HG03039 (cell line): ENCODE measurements around the gene VANGL2.

Source experiments
- ATAC-seq: cut with Tn5 transposase; IDR thresholded peaks from one replicate; pipeline ENCODE4 v1.9.1; 2021; ENCODE audit warnings: mild to moderate bottlenecking, moderate library complexity; ENCODE audit not compliant: unreplicated experiment

The VANGL2 gene

GRCh38 chr1:160405331-160405877 is 5.0 kb downstream of the VANGL2 start:
- ATAC-seq: no peak

DNA sequence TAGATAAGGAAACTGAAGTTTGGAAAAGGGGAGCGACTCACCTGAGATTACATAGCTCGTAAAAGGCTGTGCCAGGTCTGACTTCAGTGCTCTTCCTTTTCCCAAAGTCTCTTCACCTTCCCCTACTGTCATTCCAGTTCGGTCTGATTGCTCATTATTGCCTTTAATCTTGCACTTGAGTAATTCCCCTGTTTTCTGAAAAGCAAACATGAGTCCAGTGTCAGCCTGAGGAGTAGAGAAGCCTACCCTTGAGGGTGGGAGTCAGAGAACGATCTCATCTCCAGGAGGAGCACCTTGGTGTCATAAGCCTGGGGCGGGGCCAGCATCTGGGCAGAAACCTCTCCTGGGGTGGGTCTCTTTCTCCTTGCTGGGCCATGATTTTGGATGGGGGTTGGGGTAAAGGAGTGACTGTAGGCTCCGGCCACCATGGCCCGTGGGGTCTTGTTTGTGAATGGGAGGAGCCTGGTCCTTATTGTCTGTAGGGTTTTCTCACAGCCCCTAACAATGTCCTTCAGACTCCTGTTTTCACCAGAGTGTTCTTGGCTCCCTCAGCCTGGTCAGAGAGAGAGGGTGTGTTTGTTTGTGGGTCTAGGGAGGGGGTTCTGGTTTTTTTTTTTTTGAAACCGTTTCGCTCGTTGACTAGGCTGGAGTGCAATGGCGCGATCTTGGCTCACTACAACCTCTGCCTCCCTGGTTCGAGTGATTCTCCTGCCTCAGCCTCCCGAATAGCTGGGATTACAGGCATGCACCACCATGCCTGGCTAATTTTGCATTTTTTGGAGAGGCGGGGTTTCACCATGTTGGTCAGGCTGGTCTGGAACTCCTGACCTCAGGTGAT is 6.0 kb downstream of the VANGL2 start:
- ATAC-seq: no peak

DNA sequence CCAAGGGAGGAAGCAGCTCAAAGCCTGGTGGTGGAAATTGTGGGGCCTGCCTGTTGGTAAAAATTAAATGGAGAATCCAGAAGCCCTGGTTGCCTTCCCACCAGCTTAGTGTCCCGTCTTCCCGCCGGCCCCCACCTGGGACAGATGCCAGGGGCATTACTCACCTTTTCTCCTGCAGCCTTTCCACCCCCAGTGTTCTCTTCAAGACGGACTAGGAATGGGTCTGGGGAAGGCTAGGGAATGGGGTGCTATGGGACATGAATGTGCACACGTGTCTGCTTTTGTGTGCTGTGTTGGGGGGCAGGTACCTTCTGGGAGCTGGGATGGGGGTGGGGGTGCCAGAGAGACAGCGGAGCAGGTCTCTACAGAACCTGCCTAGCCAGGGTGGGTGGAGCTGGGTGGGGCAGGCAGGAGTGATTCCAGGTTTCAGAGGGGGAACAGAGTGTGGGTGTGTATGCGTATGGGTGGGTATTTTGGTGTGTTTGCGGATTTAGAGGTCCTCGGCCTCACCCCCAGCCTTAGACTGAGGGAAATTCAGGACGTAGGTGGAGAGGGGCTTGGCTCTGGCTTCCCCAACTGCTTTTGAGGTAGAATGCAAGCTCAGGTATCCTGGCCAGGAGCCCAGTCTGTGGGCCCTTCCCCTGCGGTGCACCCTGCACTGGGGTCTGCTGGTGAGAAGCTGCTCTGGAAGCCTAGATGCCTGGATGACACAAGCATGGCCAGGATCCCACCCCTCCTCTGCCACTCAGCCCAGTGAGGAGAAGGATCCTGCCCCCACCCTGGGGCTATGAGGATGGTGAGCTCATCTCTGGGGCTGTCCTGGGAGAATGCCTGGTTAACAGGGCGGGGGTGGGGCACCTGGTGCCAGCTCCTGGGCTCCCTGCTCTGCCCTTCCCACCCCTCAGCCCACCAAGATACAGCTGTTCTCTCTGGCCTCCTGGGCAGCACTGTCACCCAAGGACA is 7.8 kb downstream of the VANGL2 start:
- ATAC-seq: no peak

- no peak for ATAC-seq
Measured at GRCh38 chr1:160408864-160409263, 8.5 kb downstream of the VANGL2 start.

DNA sequence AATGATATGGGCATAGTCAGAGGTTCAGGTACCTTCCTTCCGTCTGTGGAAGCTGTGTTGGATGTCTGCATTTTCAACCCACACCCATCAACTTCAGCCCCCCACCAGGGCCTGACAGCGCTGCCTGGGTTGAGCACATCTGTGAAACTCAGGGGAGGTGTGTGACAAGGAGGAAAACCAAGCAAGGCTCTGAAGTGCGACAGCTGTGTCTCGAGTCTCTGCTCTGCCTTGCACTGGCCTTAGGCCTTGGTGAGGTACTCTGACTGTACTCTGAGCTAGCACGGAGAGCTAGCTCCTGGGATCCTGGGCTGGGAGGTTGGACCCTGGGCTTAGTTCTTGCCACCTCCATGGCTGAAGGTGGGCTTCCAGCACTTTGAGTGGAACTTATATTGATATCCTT is 9.1 kb downstream of the VANGL2 start:
- ATAC-seq: no peak

GRCh38 chr1:160410406-160411005 is 10.1 kb downstream of the VANGL2 start:
- ATAC-seq: no peak

- ATAC-seq: no peak
Measured at GRCh38 chr1:160411271-160412027, 11.1 kb downstream of the VANGL2 start.

GRCh38 chr1:160412028-160412362 is 11.6 kb downstream of the VANGL2 start:
- ATAC-seq: no peak

- ATAC-seq: no peak
Measured at GRCh38 chr1:160413716-160414115, 13.4 kb downstream of the VANGL2 start.

GRCh38 chr1:160414881-160415280 is 14.5 kb downstream of the VANGL2 start:
- no peak for ATAC-seq

- no peak for ATAC-seq
Measured at GRCh38 chr1:160415696-160416290, 15.4 kb downstream of the VANGL2 start.

- ATAC-seq: no peak
Measured at GRCh38 chr1:160416369-160416768, 16.0 kb downstream of the VANGL2 start.

- no peak for ATAC-seq
Measured at GRCh38 chr1:160418483-160418882, 18.1 kb downstream of the VANGL2 start.

DNA sequence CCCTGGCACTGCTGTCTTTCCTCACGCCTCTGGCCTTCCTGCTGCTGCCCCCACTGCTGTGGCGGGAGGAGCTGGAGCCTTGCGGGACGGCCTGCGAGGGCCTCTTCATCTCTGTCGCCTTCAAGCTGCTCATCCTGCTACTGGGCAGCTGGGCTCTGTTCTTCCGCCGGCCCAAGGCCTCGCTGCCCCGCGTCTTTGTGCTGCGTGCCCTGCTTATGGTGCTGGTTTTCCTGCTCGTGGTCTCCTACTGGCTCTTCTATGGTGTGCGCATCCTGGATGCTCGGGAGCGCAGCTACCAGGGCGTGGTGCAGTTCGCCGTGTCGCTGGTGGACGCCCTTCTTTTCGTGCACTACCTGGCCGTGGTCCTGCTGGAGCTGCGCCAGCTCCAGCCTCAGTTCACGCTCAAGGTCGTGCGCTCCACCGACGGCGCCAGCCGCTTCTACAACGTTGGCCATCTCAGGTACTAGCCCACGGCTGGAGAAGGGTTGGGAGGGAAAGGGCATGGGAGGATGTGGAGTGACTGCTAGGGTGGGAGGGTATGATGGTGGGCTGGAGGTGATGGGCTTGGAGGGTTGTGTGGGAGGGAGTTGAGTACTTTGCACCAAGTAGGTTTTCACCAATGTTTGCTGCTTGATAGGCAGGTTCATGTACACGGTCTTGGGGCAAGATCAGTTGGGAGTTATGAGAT is 18.9 kb downstream of the VANGL2 start:
- ATAC-seq: no peak

DNA sequence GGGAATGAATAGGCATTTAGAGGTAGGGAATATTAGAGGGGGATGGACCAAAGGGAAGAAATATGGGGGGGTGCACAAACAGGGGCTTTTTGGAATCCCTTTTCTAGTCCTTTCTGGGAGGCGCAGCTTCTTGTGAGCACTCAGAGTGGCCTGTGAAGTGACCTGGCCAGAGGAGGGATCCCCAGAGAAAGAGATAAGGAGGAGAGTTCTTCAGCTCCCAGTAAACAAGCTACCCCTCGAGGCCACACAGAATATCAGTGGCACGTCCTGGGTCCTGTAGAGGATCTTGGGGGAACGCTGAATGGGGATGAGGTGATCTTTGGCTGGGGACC is 19.4 kb downstream of the VANGL2 start:
- no peak for ATAC-seq

- ATAC-seq: no peak
Measured at GRCh38 chr1:160420881-160421842, 20.8 kb downstream of the VANGL2 start.

GRCh38 chr1:160421881-160422280 is 21.5 kb downstream of the VANGL2 start:
- ATAC-seq: no peak

- ATAC-seq: no peak
Measured at GRCh38 chr1:160423966-160424365, 23.6 kb downstream of the VANGL2 start.

GRCh38 chr1:160425847-160426246 is 25.5 kb downstream of the VANGL2 start:
- no peak for ATAC-seq
